Activated CD8-positive, alpha-beta memory T cell treated with anti-CD3 and anti-CD28 coated beads for 1 hour (primary cell): Measurements from ENCODE around the gene RPLP2.

ENCODE experiments used
- DNase-seq, 2 donors: peaks; one replicate each; pipeline ENCODE4 v3.0.0-alpha.2; 2020; ENCODE audit warnings: low read depth in 1 of 2; ENCODE audit errors: extremely low read depth in 1 of 2

The RPLP2 gene

DNA sequence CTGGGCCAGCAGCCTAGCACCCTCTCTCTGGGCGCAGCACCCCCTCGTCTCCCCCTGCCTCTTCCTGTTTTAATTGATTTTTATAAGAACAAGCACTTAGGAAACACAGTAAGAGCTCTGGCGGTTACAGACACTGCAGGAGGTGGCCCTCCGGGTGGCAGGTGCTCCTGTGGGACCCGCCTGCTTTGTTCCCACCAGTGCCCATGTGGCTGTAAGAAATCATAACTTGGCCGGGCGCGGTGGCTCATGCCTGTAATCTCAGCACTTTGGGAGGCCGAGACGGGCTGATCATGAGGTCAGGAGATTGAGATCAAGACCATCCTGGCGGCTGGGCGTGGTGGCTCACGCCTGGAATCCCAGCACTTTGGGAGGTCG lies 51.3 kb downstream of the RPLP2 start:
- no peak for DNase-seq

DNA sequence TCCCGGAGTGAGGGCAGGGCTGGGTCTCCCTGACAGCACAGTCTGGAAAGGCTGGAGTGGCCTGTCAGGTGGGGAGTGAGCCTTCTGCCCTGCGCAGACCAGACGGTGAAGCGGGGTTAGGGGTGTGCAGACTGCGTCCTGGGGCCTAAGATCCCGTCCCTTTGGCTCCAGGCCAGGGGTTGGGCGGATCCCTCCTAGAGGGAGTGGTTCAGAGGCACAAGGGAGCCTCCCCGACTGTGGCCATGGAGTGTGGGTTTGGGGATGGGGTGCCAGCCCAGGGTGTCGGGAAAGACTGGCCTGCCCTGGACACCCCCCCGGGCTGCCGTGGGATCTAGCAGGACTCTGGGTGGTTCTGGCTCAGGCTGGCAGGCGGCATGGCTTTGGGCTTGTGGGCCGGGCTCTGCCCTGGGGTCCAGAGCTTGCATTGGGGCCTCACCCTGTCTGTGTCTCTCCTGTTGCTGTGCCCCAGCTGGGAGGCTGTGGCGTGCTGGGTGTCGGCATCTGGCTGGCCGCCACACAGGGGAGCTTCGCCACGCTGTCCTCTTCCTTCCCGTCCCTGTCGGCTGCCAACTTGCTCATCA lies 52.4 kb downstream of the RPLP2 start:
- DNase-seq: no peak
